ENCODE measurements around the gene KDM2A.

DNA sequence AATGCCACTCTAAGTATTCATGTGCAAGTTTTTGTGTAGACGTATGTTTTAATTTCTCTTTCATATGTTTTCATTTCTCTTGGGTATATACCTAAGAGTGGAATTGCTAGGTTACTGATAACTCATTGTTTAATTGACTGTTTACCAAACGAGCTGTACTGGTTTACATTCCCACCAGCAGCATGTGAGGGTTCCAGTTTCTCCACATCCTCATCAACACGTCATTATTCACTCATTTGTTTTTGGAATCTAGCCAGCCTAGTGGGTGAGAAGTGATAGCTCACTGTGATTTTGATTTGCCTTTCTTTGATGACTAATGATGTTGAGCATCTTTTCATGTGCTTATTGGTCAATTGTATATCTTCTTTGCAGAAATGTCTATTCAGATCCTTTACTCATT lies 174.0 kb downstream of the KDM2A start:
- TF ChIP-seq, protein P1, sequence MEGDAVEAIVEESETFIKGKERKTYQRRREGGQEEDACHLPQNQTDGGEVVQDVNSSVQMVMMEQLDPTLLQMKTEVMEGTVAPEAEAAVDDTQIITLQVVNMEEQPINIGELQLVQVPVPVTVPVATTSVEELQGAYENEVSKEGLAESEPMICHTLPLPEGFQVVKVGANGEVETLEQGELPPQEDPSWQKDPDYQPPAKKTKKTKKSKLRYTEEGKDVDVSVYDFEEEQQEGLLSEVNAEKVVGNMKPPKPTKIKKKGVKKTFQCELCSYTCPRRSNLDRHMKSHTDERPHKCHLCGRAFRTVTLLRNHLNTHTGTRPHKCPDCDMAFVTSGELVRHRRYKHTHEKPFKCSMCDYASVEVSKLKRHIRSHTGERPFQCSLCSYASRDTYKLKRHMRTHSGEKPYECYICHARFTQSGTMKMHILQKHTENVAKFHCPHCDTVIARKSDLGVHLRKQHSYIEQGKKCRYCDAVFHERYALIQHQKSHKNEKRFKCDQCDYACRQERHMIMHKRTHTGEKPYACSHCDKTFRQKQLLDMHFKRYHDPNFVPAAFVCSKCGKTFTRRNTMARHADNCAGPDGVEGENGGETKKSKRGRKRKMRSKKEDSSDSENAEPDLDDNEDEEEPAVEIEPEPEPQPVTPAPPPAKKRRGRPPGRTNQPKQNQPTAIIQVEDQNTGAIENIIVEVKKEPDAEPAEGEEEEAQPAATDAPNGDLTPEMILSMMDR (IDR thresholded peaks at IDR 0.05; ENCODE audit: extremely low read depth in 1 of 2, insufficient read depth in 1 of 2, low read depth in 1 of 2, low read length in 2 of 2), result no peak
- TF ChIP-seq POLR2AphosphoS5 (IDR thresholded peaks at IDR 0.05; ENCODE audit: insufficient read depth, low read depth, low read length) (no peak), EZH2 (IDR thresholded peaks at IDR 0.05; ENCODE audit: borderline replicate concordance, low read depth, low read length, severe bottlenecking) (no peak)
